ENCODE results near the gene FEM1C.

FEM1C gene

GRCh38 chr5:115557667-115558387, 13.3 kb upstream of the FEM1C start:
- DNase-seq (ENCODE audit: low read depth) = peak; percentile 41

GRCh38 chr5:115556276-115556675, 11.7 kb upstream of the FEM1C start:
- DNase-seq (ENCODE audit: low read depth) = no peak

- DNase-seq (ENCODE audit: low read depth) = no peak
Observed at GRCh38 chr5:115555084-115555633, 10.6 kb upstream of the FEM1C start.

GRCh38 chr5:115553082-115553481, 8.5 kb upstream of the FEM1C start:
- no peak for DNase-seq (ENCODE audit: low read depth)

GRCh38 chr5:115551415-115551814, 6.8 kb upstream of the FEM1C start:
- no peak for DNase-seq (ENCODE audit: low read depth)

GRCh38 chr5:115549154-115549553, 4.6 kb upstream of the FEM1C start:
- DNase-seq (ENCODE audit: low read depth) = no peak

GRCh38 chr5:115548683-115549082, 4.1 kb upstream of the FEM1C start:
- DNase-seq (ENCODE audit: low read depth) = no peak

- no peak for DNase-seq (ENCODE audit: low read depth)
Observed at GRCh38 chr5:115545351-115545882, 842 bp upstream of the FEM1C start.

- DNase-seq (ENCODE audit: low read depth) = peak; percentile 42
Observed at GRCh38 chr5:115544043-115544435, 536 bp downstream of the FEM1C start.

- no peak for DNase-seq (ENCODE audit: low read depth)
Observed at GRCh38 chr5:115543365-115544042, 1.1 kb downstream of the FEM1C start.

- no peak for DNase-seq (ENCODE audit: low read depth)
Observed at GRCh38 chr5:115542651-115543364, 1.8 kb downstream of the FEM1C start.

GRCh38 chr5:115542086-115542485, 2.5 kb downstream of the FEM1C start:
- DNase-seq (ENCODE audit: low read depth) = peak; percentile 40

- DNase-seq (ENCODE audit: low read depth) = peak; percentile 37
Observed at GRCh38 chr5:115541611-115542010, 3.0 kb downstream of the FEM1C start.

- no peak for DNase-seq (ENCODE audit: low read depth)
Observed at GRCh38 chr5:115535479-115536035, 9.0 kb downstream of the FEM1C start.

GRCh38 chr5:115532517-115532916, 12.1 kb downstream of the FEM1C start:
- DNase-seq (ENCODE audit: low read depth) = peak; percentile 82

- no peak for DNase-seq (ENCODE audit: low read depth)
Observed at GRCh38 chr5:115531787-115532367, 12.7 kb downstream of the FEM1C start.

GRCh38 chr5:115531380-115531779, 13.2 kb downstream of the FEM1C start:
- DNase-seq (ENCODE audit: low read depth) = no peak

- no peak for DNase-seq (ENCODE audit: low read depth)
Observed at GRCh38 chr5:115530426-115530825, 14.1 kb downstream of the FEM1C start.

GRCh38 chr5:115526604-115527003, 18.0 kb downstream of the FEM1C start:
- DNase-seq (ENCODE audit: low read depth) = no peak

- no peak for DNase-seq (ENCODE audit: low read depth)
Observed at GRCh38 chr5:115524199-115524847, 20.3 kb downstream of the FEM1C start.

- DNase-seq (ENCODE audit: low read depth) = no peak
Observed at GRCh38 chr5:115522832-115523403, 21.7 kb downstream of the FEM1C start.
